ENCODE data around the gene FAM114A2.

DNA sequence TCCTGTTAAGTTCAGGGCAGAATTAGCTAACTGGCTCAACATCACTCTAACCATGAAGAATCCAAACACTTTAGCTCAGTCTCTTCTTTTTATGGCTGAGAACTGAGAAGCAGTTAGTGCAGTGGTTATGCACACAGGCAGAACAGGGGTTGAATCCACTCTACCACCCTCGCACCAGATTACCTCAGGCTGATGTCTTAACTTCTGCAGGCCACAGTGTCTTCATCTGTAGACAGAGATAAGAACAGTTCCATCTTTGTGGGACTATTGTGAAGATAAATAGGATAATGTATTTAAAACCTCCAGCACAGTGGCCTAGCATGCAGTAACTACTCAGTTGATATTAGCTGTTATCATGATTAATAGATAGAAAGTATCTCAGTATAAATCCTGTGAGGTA is 54.8 kb downstream of the FAM114A2 start:
- TF ChIP-seq POLR2A (IDR thresholded peaks at IDR 0.05; ENCODE audit: low read depth, low read length) (no peak), POLR2AphosphoS5 (IDR thresholded peaks at IDR 0.05; ENCODE audit: low read depth, low read length) (no peak), TAF1 (IDR thresholded peaks at IDR 0.05; ENCODE audit: borderline replicate concordance, low read depth, low read length) (no peak)

All from GM12892 (cell line).